HepG2 (cell line): ENCODE measurements around the gene IL1RL2. TPM values are rescaled to one million over a fixed set of nuclear protein-coding genes. Genes with fewer than 3 reads are reported as not detected.

Source experiments
- ARID3A ChIP-seq: IDR thresholded peaks from 2 replicates; pipeline ENCODE4 v1.6.1; 2012; ENCODE audit warnings: low read depth, low read length, improper control_type of control experiment
- ATF5 ChIP-seq: sonication (generic); formaldehyde crosslinking; IDR thresholded peaks from 2 replicates; pipeline ENCODE4 v1.4.0; 2020; ENCODE audit warnings: mild to moderate bottlenecking, low read depth, missing genetic modification reagents
- BCLAF1 ChIP-seq: fragments of 450-650 bp; IDR thresholded peaks from 2 replicates; pipeline ENCODE4 v1.6.1; 2017; ENCODE audit warnings: mild to moderate bottlenecking
- CEBPB ChIP-seq: IDR thresholded peaks from 2 replicates; pipeline ENCODE4 v1.6.1; 2011; ENCODE audit warnings: low read depth, low read length, improper control_type of control experiment, borderline replicate concordance
- CENPBD1 ChIP-seq: sonication (generic); formaldehyde crosslinking; IDR thresholded peaks from 2 replicates; pipeline ENCODE4 v1.8.0; 2022; ENCODE audit warnings: missing genetic modification reagents, low read depth, mild to moderate bottlenecking, borderline replicate concordance
- FLYWCH1 ChIP-seq: sonication (generic); formaldehyde crosslinking; IDR thresholded peaks from 2 replicates; pipeline ENCODE4 v1.8.1; 2023; ENCODE audit warnings: mild to moderate bottlenecking, missing genetic modification reagents
- FOXM1 ChIP-seq: sonication (generic); formaldehyde crosslinking; IDR thresholded peaks from 2 replicates; pipeline ENCODE4 v1.5.0; 2020; ENCODE audit warnings: missing genetic modification reagents
- HDAC1 ChIP-seq: sonication (generic); formaldehyde crosslinking; IDR thresholded peaks from 2 replicates; pipeline ENCODE4 v1.5.1; 2020; ENCODE audit warnings: mild to moderate bottlenecking, missing genetic modification reagents
- HOXA5 ChIP-seq: sonication (generic); formaldehyde crosslinking; IDR thresholded peaks from 2 replicates; pipeline ENCODE4 v1.4.0; 2020; ENCODE audit warnings: missing genetic modification reagents
- IRX3 ChIP-seq: sonication (generic); formaldehyde crosslinking; IDR thresholded peaks from 2 replicates; pipeline ENCODE4 v1.8.1; 2023; ENCODE audit warnings: mild to moderate bottlenecking, low read depth, missing genetic modification reagents, borderline replicate concordance
- MATR3 ChIP-seq: sonication (generic); formaldehyde crosslinking; IDR thresholded peaks from 2 replicates; pipeline ENCODE4 v1.4.0; 2020; ENCODE audit warnings: missing genetic modification reagents
- MXD3 ChIP-seq: IDR thresholded peaks from 2 replicates; pipeline ENCODE4 v1.6.1; 2016; ENCODE audit warnings: mild to moderate bottlenecking, missing biosample characterization, missing genetic modification reagents
- MXD4 ChIP-seq: IDR thresholded peaks from 2 replicates; pipeline ENCODE4 v1.6.1; 2016; ENCODE audit warnings: mild to moderate bottlenecking, missing biosample characterization, missing genetic modification reagents
- RFXAP ChIP-seq: sonication (generic); formaldehyde crosslinking; IDR thresholded peaks from 2 replicates; pipeline ENCODE4 v1.4.0; 2020; ENCODE audit warnings: missing genetic modification reagents, borderline replicate concordance
- TOPORS ChIP-seq: sonication (generic); formaldehyde crosslinking; IDR thresholded peaks from 2 replicates; pipeline ENCODE4 v1.8.0; 2023; ENCODE audit warnings: mild to moderate bottlenecking, missing genetic modification reagents
- ZNF12 ChIP-seq: sonication (generic); formaldehyde crosslinking; IDR thresholded peaks from 2 replicates; pipeline ENCODE4 v1.5.0; 2020; ENCODE audit warnings: missing genetic modification reagents
- ZNF124 ChIP-seq: sonication (generic); formaldehyde crosslinking; IDR thresholded peaks from 2 replicates; pipeline ENCODE4 v1.4.0; 2020; ENCODE audit warnings: missing genetic modification reagents
- ZNF263 ChIP-seq: sonication (generic); formaldehyde crosslinking; IDR thresholded peaks from 2 replicates; pipeline ENCODE4 v1.4.0; 2020; ENCODE audit warnings: missing genetic modification reagents
- ZNF451 ChIP-seq: sonication (generic); formaldehyde crosslinking; IDR thresholded peaks from 2 replicates; pipeline ENCODE4 v1.5.0; 2020; ENCODE audit warnings: mild to moderate bottlenecking, missing genetic modification reagents
- ZNF776 ChIP-seq: sonication (generic); formaldehyde crosslinking; IDR thresholded peaks from 2 replicates; pipeline ENCODE4 v1.4.0; 2020; ENCODE audit warnings: mild to moderate bottlenecking, missing genetic modification reagents
- polyA plus RNA-seq, 8 experiments: library from polyadenylated mRNA; depleted of rRNA in 3 of 8; stranded (reverse) in 7 of 8; unstranded in 1 of 8; fragments of >200 nt; fragmentation: Illumina TruSeq in 4 of 8; extraction: Trizol in 4 of 8; gene quantifications; 2 replicates each; pipeline versions ENCODE4 v1.2.1 to v1.2.3, GENCODE V29; 2011 to 2016; ENCODE audit warnings: low read depth in 4 of 8, missing spikeins in 1 of 8, mixed read lengths in 1 of 8; ENCODE audit not compliant: insufficient read depth in 1 of 8
- total RNA-seq, 5 experiments: library from RNA; depleted of rRNA; stranded (reverse); fragments of >200 nt; fragmentation: Illumina TruSeq; extraction: Trizol; gene quantifications; 2 replicates each; pipeline ENCODE4 v1.2.3, GENCODE V29; 2016; ENCODE audit warnings: low read depth in 1 of 5
- TF ChIP-seq, protein P1 (sequence below): sonication (generic); formaldehyde crosslinking; IDR thresholded peaks from 2 replicates; pipeline ENCODE4 v1.5.0; 2020; ENCODE audit warnings: mild to moderate bottlenecking, missing genetic modification reagents
- TF ChIP-seq, protein P2 (sequence below): IDR thresholded peaks from 2 replicates; pipeline ENCODE4 v1.6.1; 2016; ENCODE audit warnings: missing genetic modification reagents, missing compliant biosample characterization

The IL1RL2 gene
- total and polyA plus RNA-seq, 2 of the 13 experiments (the other 11 are each of a cell fraction or from before 2014, with no cell fraction given) = 0.03 TPM; not detected in 1

GRCh38 chr2:102190430-102191107, 3.7 kb downstream of the IL1RL2 start (continued):
- no peak for TF ChIP-seq MATR3 (CRISPR knock-in tag)
- no peak for TF ChIP-seq FOXM1 (CRISPR knock-in tag)
- TF ChIP-seq ARID3A = no peak
- TF ChIP-seq, protein P1, sequence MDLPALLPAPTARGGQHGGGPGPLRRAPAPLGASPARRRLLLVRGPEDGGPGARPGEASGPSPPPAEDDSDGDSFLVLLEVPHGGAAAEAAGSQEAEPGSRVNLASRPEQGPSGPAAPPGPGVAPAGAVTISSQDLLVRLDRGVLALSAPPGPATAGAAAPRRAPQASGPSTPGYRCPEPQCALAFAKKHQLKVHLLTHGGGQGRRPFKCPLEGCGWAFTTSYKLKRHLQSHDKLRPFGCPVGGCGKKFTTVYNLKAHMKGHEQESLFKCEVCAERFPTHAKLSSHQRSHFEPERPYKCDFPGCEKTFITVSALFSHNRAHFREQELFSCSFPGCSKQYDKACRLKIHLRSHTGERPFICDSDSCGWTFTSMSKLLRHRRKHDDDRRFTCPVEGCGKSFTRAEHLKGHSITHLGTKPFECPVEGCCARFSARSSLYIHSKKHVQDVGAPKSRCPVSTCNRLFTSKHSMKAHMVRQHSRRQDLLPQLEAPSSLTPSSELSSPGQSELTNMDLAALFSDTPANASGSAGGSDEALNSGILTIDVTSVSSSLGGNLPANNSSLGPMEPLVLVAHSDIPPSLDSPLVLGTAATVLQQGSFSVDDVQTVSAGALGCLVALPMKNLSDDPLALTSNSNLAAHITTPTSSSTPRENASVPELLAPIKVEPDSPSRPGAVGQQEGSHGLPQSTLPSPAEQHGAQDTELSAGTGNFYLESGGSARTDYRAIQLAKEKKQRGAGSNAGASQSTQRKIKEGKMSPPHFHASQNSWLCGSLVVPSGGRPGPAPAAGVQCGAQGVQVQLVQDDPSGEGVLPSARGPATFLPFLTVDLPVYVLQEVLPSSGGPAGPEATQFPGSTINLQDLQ = no peak
- TF ChIP-seq, protein P2, sequence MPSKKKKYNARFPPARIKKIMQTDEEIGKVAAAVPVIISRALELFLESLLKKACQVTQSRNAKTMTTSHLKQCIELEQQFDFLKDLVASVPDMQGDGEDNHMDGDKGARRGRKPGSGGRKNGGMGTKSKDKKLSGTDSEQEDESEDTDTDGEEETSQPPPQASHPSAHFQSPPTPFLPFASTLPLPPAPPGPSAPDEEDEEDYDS = peak; percentile 75
- TF ChIP-seq ZNF451 (CRISPR knock-in tag) = no peak
- no peak for TF ChIP-seq IRX3 (CRISPR knock-in tag)
- no peak for TF ChIP-seq CEBPB
- no peak for TF ChIP-seq HOXA5 (CRISPR knock-in tag)
- no peak for TF ChIP-seq MXD3 (CRISPR knock-in tag)
- TF ChIP-seq HDAC1 = no peak
- no peak for TF ChIP-seq CENPBD1 (CRISPR knock-in tag)
- no peak; the same call in 1 of the 2 replicates for TF ChIP-seq TOPORS (CRISPR knock-in tag)
- TF ChIP-seq ZNF12 = no peak
- TF ChIP-seq ZNF776 (CRISPR knock-in tag) = no peak
- peak; percentile 58; the same call in 1 of the 2 replicates for TF ChIP-seq MXD4 (CRISPR knock-in tag)
- TF ChIP-seq FLYWCH1 = no peak
- TF ChIP-seq ATF5 (CRISPR knock-in tag) = no peak
- no peak for TF ChIP-seq ZNF124 (CRISPR knock-in tag)
- no peak for TF ChIP-seq ZNF263 (CRISPR knock-in tag)
- no peak for TF ChIP-seq BCLAF1
- no peak for TF ChIP-seq RFXAP (CRISPR knock-in tag)
